ENCODE results near the gene TARDBP.
"Not testable (repeated sequence)": the region's sequence is repeated elsewhere in the genome, so short reads cannot be mapped to it uniquely, and the experiment has no call there.

DNA sequence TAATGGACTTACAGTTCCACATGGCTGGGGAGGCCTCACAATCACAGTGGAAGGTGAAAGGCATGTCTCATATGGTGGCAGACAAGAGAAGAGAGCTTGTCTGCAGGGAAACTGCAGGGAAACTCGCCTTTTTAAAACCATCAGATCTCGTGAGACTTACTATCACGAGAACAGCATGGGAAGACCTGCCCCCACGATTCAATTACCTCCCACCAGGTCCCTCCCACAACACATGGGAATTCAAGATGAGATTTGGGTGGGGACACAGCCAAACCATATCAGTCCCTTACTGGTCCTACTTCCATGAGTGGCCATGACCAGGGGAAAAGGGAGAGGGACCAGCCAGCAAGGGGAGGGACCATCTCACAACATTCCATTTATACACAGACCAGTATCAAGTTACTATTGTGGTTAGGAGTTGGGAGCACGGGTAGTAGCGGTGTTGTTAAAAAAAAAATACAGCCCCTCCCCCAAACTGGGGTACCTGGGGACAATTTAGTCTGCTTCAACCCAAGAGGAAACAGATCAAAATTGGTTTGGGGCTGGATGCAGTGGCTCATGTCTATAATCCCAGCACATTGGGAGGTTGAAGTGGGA is 22.4 kb upstream of the TARDBP start:
- TF ChIP-seq EZH2 (IDR thresholded peaks at IDR 0.05; ENCODE audit: low read depth, unreplicated experiment); POLR2AphosphoS5 (IDR thresholded peaks at IDR 0.05; ENCODE audit: low read depth); ZNF114 (CRISPR knock-in tag; IDR thresholded peaks at IDR 0.05); EZH2phosphoT487 (IDR thresholded peaks at IDR 0.05; ENCODE audit: unreplicated experiment); JUNB (IDR thresholded peaks at IDR 0.05; ENCODE audit: unreplicated experiment); CREB1 (CRISPR knock-in tag; IDR thresholded peaks at IDR 0.05; ENCODE audit: low read depth): not testable (repeated sequence)
- TF ChIP-seq, protein P1, sequence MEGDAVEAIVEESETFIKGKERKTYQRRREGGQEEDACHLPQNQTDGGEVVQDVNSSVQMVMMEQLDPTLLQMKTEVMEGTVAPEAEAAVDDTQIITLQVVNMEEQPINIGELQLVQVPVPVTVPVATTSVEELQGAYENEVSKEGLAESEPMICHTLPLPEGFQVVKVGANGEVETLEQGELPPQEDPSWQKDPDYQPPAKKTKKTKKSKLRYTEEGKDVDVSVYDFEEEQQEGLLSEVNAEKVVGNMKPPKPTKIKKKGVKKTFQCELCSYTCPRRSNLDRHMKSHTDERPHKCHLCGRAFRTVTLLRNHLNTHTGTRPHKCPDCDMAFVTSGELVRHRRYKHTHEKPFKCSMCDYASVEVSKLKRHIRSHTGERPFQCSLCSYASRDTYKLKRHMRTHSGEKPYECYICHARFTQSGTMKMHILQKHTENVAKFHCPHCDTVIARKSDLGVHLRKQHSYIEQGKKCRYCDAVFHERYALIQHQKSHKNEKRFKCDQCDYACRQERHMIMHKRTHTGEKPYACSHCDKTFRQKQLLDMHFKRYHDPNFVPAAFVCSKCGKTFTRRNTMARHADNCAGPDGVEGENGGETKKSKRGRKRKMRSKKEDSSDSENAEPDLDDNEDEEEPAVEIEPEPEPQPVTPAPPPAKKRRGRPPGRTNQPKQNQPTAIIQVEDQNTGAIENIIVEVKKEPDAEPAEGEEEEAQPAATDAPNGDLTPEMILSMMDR (conservative IDR thresholded peaks at IDR 0.05; ENCODE audit: low read depth in 2 of 2), result not testable (repeated sequence)
- TF ChIP-seq, protein P2, sequence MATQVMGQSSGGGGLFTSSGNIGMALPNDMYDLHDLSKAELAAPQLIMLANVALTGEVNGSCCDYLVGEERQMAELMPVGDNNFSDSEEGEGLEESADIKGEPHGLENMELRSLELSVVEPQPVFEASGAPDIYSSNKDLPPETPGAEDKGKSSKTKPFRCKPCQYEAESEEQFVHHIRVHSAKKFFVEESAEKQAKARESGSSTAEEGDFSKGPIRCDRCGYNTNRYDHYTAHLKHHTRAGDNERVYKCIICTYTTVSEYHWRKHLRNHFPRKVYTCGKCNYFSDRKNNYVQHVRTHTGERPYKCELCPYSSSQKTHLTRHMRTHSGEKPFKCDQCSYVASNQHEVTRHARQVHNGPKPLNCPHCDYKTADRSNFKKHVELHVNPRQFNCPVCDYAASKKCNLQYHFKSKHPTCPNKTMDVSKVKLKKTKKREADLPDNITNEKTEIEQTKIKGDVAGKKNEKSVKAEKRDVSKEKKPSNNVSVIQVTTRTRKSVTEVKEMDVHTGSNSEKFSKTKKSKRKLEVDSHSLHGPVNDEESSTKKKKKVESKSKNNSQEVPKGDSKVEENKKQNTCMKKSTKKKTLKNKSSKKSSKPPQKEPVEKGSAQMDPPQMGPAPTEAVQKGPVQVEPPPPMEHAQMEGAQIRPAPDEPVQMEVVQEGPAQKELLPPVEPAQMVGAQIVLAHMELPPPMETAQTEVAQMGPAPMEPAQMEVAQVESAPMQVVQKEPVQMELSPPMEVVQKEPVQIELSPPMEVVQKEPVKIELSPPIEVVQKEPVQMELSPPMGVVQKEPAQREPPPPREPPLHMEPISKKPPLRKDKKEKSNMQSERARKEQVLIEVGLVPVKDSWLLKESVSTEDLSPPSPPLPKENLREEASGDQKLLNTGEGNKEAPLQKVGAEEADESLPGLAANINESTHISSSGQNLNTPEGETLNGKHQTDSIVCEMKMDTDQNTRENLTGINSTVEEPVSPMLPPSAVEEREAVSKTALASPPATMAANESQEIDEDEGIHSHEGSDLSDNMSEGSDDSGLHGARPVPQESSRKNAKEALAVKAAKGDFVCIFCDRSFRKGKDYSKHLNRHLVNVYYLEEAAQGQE (IDR thresholded peaks at IDR 0.05; ENCODE audit: unreplicated experiment), result not testable (repeated sequence)
- TF ChIP-seq, protein P3, sequence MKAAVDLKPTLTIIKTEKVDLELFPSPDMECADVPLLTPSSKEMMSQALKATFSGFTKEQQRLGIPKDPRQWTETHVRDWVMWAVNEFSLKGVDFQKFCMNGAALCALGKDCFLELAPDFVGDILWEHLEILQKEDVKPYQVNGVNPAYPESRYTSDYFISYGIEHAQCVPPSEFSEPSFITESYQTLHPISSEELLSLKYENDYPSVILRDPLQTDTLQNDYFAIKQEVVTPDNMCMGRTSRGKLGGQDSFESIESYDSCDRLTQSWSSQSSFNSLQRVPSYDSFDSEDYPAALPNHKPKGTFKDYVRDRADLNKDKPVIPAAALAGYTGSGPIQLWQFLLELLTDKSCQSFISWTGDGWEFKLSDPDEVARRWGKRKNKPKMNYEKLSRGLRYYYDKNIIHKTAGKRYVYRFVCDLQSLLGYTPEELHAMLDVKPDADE (IDR thresholded peaks at IDR 0.05), result not testable (repeated sequence)
